GM13976 (cell line): ENCODE measurements around the gene ADIRF.
A peak's percentile ranks its signal among the peaks of the same experiment; 100 is the strongest.

Experiments
- DNase-seq: peaks from one replicate; pipeline ENCODE4 v3.0.0; 2012; ENCODE audit warnings: low spot score
- CTCF ChIP-seq: IDR thresholded peaks from 2 replicates; pipeline ENCODE4 v1.5.1; 2012; ENCODE audit warnings: borderline replicate concordance, mild to moderate bottlenecking; ENCODE audit not compliant: insufficient read depth; ENCODE audit errors: extremely low read depth, missing control alignments, control extremely low read depth
- in situ Hi-C: fragments of 300-500 bp; cut with MboI; formaldehyde crosslinking; loops from one replicate; pipeline ENCODE4 v1.12.0; 2022; ENCODE audit warnings: low sequenced_read_pairs, mixed read lengths, inconsistent platforms; ENCODE audit not compliant: unreplicated experiment

Gene ADIRF

GRCh38 chr10:86961481-86962091, 6.7 kb upstream of the ADIRF start:
- peak; percentile 22 for DNase-seq
- in situ Hi-C loops: no loop called here
- no peak for TF ChIP-seq CTCF

- in situ Hi-C loops: no loop called here
- DNase-seq: no peak
- TF ChIP-seq CTCF: no peak
These were observed 5.9 kb upstream of the ADIRF start for GRCh38 chr10:86962136-86962980.

- no peak for DNase-seq
- TF ChIP-seq CTCF: no peak
- in situ Hi-C loops: no loop called here
These were observed 5.3 kb upstream of the ADIRF start for GRCh38 chr10:86962981-86963310.

- in situ Hi-C loops: no loop called here
- TF ChIP-seq CTCF: no peak
- DNase-seq: no peak
These were observed 4.9 kb upstream of the ADIRF start for GRCh38 chr10:86963341-86963919.

GRCh38 chr10:86964061-86964846, 4.0 kb upstream of the ADIRF start:
- no peak for DNase-seq
- in situ Hi-C loops: no loop called here
- no peak for TF ChIP-seq CTCF

GRCh38 chr10:86964847-86965190, 3.5 kb upstream of the ADIRF start:
- in situ Hi-C loops: no loop called here
- no peak for TF ChIP-seq CTCF
- no peak for DNase-seq
